OCI-LY1 (cell line): ENCODE data around the gene PNN.
A peak's percentile ranks its signal among the peaks of the same experiment; 100 is the strongest.
"Not testable (repeated sequence)": the region's sequence is repeated elsewhere in the genome, so short reads cannot be mapped to it uniquely, and the experiment has no call there.

ENCODE experiments used
- H2AFZ ChIP-seq: fragments of 200-600 bp; sonication (generic), shearing (Covaris generic); 2 replicates; pipeline ENCODE4 v1.6.0; 2014; ENCODE audit warnings: antibody characterized with exemption, mild to moderate bottlenecking, low read length
- H3F3A ChIP-seq: fragments of 200-600 bp; sonication (generic), shearing (Covaris generic); 2 replicates; pipeline ENCODE4 v1.6.0; 2014; ENCODE audit warnings: mild to moderate bottlenecking, antibody characterized with exemption, low read length, moderate library complexity; ENCODE audit not compliant: insufficient read depth
- H3K27ac ChIP-seq: fragments of 200-600 bp; sonication (generic); 2 replicates; pipeline ENCODE4 v1.5.1; 2014; ENCODE audit warnings: low read length, mixed run types, mild to moderate bottlenecking, low read depth; ENCODE audit not compliant: poor library complexity, severe bottlenecking
- H3K27me3 ChIP-seq: fragments of 200-600 bp; sonication (generic); 2 replicates; pipeline ENCODE4 v1.6.0; 2014; ENCODE audit warnings: antibody characterized with exemption, mild to moderate bottlenecking, low read length, moderate library complexity; ENCODE audit not compliant: insufficient read depth
- H3K36me3 ChIP-seq: fragments of 200-600 bp; sonication (generic); 2 replicates; pipeline ENCODE4 v1.6.1; 2014; ENCODE audit warnings: mild to moderate bottlenecking, antibody characterized with exemption, low read length, moderate library complexity, mixed read lengths; ENCODE audit not compliant: insufficient read depth
- H3K4me1 ChIP-seq: fragments of 200-600 bp; sonication (generic); 2 replicates; pipeline ENCODE4 v1.5.1; 2014; ENCODE audit warnings: mild to moderate bottlenecking, low read length, moderate library complexity; ENCODE audit not compliant: insufficient read depth, severe bottlenecking
- H3K4me2 ChIP-seq: fragments of 200-600 bp; sonication (generic), shearing (Covaris generic); 2 replicates; pipeline ENCODE4 v1.6.1; 2014; ENCODE audit warnings: low read length
- H3K4me3 ChIP-seq: fragments of 200-600 bp; sonication (generic); 2 replicates; pipeline ENCODE4 v1.5.1; 2014; ENCODE audit warnings: low read length, low read depth, mild to moderate bottlenecking, mixed read lengths; ENCODE audit not compliant: poor library complexity, severe bottlenecking
- H3K79me2 ChIP-seq: fragments of 200-600 bp; shearing (Covaris generic); 2 replicates; pipeline ENCODE4 v1.6.1; 2016; ENCODE audit warnings: mixed run types, low read length, mixed read lengths; ENCODE audit not compliant: insufficient read depth
- H3K9ac ChIP-seq: fragments of 200-600 bp; sonication (generic), shearing (Covaris generic); 2 replicates; pipeline ENCODE4 v1.6.1; 2014; ENCODE audit warnings: mild to moderate bottlenecking, low read length, mixed read lengths
- H3K9me2 ChIP-seq: fragments of 200-600 bp; sonication (generic), shearing (Covaris generic); 2 replicates; pipeline ENCODE4 v1.6.1; 2014; ENCODE audit warnings: low read depth, mild to moderate bottlenecking, low read length, mixed read lengths
- H3K9me3 ChIP-seq: fragments of 200-600 bp; shearing (Covaris generic); 2 replicates; pipeline ENCODE4 v1.6.1; 2014; ENCODE audit warnings: low read length, mixed read lengths
- H4K20me1 ChIP-seq: fragments of 200-600 bp; sonication (generic), shearing (Covaris generic); 2 replicates; pipeline ENCODE4 v1.6.0; 2016; ENCODE audit warnings: mild to moderate bottlenecking, low read length; ENCODE audit not compliant: insufficient read depth
- EZH2 ChIP-seq: fragments of 200-600 bp; sonication (generic), shearing (Covaris generic); IDR thresholded peaks from 2 replicates; pipeline ENCODE4 v1.8.0; 2017; ENCODE audit warnings: borderline replicate concordance, mixed run types, mild to moderate bottlenecking, antibody characterized with exemption, low read length, moderate library complexity, mixed read lengths
- TF ChIP-seq, protein P1 (sequence below): fragments of 200-600 bp; sonication (generic), shearing (Covaris generic); IDR thresholded peaks from 2 replicates; pipeline ENCODE4 v1.5.1; 2017; ENCODE audit warnings: mild to moderate bottlenecking, antibody characterized with exemption, low read length, moderate library complexity, mixed read lengths

The PNN gene

DNA sequence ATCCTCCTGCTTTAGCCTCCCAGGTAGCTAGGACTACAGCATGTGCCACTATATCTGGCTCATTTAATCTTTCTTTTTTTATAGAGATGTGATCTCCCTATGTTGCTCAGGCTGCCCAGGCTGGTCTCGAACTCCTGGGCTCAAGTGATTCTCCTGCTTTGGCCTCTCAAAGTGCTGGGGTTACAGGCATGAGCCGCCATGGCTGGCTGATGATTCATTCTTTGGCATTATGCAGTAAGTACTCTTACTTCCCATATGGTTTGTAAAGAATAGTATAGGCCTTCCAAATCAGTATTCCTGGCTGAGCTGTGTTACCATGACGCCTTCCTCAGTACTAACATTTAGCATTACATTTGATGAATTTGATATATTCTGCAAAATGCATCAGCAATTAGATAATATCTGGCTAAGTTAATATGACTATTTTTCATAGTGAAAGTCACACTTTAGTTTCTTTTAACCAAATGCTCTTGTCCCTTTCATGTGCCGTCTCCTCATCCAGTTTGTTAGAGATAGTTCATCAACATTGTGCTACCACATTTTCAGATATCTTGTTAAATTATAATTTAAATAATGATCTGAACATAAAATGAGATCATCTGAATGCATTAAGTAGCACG is 55.5 kb downstream of the PNN start:
- no peaks in the 10 kb centered on the region for H3K9me2 ChIP-seq
- H3K27ac ChIP-seq = no peak overlapping the region
- TF ChIP-seq, protein P1, sequence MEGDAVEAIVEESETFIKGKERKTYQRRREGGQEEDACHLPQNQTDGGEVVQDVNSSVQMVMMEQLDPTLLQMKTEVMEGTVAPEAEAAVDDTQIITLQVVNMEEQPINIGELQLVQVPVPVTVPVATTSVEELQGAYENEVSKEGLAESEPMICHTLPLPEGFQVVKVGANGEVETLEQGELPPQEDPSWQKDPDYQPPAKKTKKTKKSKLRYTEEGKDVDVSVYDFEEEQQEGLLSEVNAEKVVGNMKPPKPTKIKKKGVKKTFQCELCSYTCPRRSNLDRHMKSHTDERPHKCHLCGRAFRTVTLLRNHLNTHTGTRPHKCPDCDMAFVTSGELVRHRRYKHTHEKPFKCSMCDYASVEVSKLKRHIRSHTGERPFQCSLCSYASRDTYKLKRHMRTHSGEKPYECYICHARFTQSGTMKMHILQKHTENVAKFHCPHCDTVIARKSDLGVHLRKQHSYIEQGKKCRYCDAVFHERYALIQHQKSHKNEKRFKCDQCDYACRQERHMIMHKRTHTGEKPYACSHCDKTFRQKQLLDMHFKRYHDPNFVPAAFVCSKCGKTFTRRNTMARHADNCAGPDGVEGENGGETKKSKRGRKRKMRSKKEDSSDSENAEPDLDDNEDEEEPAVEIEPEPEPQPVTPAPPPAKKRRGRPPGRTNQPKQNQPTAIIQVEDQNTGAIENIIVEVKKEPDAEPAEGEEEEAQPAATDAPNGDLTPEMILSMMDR = no peak
- TF ChIP-seq EZH2 = no peak
- H3F3A ChIP-seq = no peaks in the 10 kb centered on the region
- H3K9ac ChIP-seq = no peak overlapping the region
- no peak overlapping the region for H3K4me2 ChIP-seq
- H3K36me3 ChIP-seq = no peaks in the 10 kb centered on the region
- no peaks in the 10 kb centered on the region for H3K9me3 ChIP-seq
- no peak overlapping the region for H3K4me3 ChIP-seq
- peak overlapping the region; percentile 83 for H2AFZ ChIP-seq
- H3K79me2 ChIP-seq = no peaks in the 10 kb centered on the region
- H4K20me1 ChIP-seq = no peaks in the 10 kb centered on the region
- peaks cover 6% of the 10 kb centered on the region for H3K4me1 ChIP-seq
- H3K27me3 ChIP-seq = no peaks in the 10 kb centered on the region

DNA sequence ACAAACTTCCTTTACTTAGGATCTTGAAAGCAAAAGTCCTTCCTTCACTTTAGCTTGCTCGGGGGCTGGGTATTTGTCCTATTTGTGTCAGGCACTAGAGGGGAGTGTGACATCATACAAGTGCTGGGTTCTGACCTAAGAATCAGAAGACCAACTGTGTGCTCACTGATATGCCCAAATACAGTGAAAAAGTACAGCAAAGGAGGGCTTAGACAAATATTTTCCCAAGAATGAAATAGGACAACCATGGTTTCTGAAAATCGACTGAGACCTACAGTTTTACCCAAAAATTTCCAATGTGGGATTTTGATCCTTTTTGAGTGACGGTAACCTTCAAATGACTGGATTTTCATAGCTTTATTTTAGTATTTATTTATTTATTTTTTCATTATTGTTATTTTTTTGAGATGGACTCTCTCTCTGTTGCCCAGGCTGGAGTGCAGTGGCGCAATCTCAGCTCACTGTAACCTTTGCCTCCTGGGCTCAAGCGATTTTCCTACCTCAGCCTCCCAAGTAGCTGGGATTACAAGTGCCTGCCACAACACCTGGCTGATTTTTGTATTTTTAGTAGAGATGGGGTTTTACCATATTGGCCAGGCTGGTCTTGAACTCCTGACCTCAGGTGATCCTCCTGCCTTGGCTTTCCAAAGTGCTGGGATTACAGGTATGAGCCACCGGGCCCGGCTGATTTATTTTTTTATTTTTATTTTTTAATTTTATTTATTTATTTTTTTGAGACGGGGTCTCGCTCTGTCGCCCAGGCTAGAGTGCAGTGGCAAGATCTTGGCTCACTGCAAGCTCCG is 56.9 kb downstream of the PNN start:
- H3K27ac ChIP-seq, H3K27me3 ChIP-seq, H3K79me2 ChIP-seq, H3K4me1 ChIP-seq, H3K9me2 ChIP-seq, H3F3A ChIP-seq, H3K4me2 ChIP-seq, H3K4me3 ChIP-seq, H4K20me1 ChIP-seq, H3K9me3 ChIP-seq, H3K9ac ChIP-seq, H3K36me3 ChIP-seq: not testable (repeated sequence)
- H2AFZ ChIP-seq = peak overlapping the region; percentile 83
- TF ChIP-seq, protein P1 = peak; percentile 70
